ENCODE data around the gene PLEKHG4B. TPM values are rescaled to one million over a fixed set of nuclear protein-coding genes. Genes with fewer than 3 reads are reported as not detected.

The PLEKHG4B gene
- total RNA-seq, 1 experiment from 2014 or later: 0.02 TPM

- Histone ChIP-seq H3K4me2 (ENCODE audit: low read length) (no peak overlapping the region), H3K27me3 (ENCODE audit: insufficient read depth, low read length) (peaks cover 8% of the 10 kb centered on the region; the same call in 1 of the 2 replicates), H4K20me1 (ENCODE audit: insufficient read depth) (no peaks in the 10 kb centered on the region), H3K9me2 (ENCODE audit: insufficient read depth) (no peaks in the 10 kb centered on the region), H3K9ac (ENCODE audit: low read length) (no peak overlapping the region), H3K79me2 (ENCODE audit: insufficient read depth, low read length) (no peaks in the 10 kb centered on the region), H3K4me3 (replicated peaks in 1 of 2; ENCODE audit: low read depth in 1 of 2, low read length in 2 of 2) (no peak overlapping the region), H3K9me3 (ENCODE audit: control insufficient read depth in 1 of 2, insufficient read depth in 1 of 2, low read depth in 1 of 2, low read length in 2 of 2) (no peaks in the 10 kb centered on the region), H3K4me1 (ENCODE audit: control insufficient read depth in 1 of 2, insufficient read depth in 2 of 2, low read length in 2 of 2) (no peaks in the 10 kb centered on the region), H3K36me3 (ENCODE audit: control insufficient read depth in 1 of 2, insufficient read depth in 2 of 2, low read length in 2 of 2) (no peaks in the 10 kb centered on the region), H2AFZ (ENCODE audit: low read depth, low read length, poor library complexity, severe bottlenecking) (no peak overlapping the region), H3K27ac (ENCODE audit: low read depth, low read length) (no peak overlapping the region)
- POLR2A ChIA-PET: no interaction called here
- no peak for TF ChIP-seq EGR1 (IDR thresholded peaks at IDR 0.05; ENCODE audit: low read depth)
- no peak for TF ChIP-seq SP1 (IDR thresholded peaks at IDR 0.05; ENCODE audit: low read depth)
- no peak for TF ChIP-seq CEBPB (IDR thresholded peaks at IDR 0.05; ENCODE audit: low read depth)
- TF ChIP-seq TCF7L2 (IDR thresholded peaks at IDR 0.05; ENCODE audit: borderline replicate concordance, extremely low read depth, insufficient read depth, insufficient read length): no peak
- no peak for TF ChIP-seq POLR2AphosphoS5 (IDR thresholded peaks at IDR 0.05; ENCODE audit: low read depth, low read length)
- TF ChIP-seq FOSL1 (IDR thresholded peaks at IDR 0.05; ENCODE audit: low read depth): no peak
- TF ChIP-seq ZNF274 (IDR thresholded peaks at IDR 0.05; ENCODE audit: low read depth, low read length): no peak
- no peak for TF ChIP-seq SRF (IDR thresholded peaks at IDR 0.05; ENCODE audit: low read depth)
- TF ChIP-seq POLR2A (IDR thresholded peaks at IDR 0.05; ENCODE audit: borderline replicate concordance, extremely low read depth, insufficient read depth, insufficient read length): no peak
- TF ChIP-seq JUND (IDR thresholded peaks at IDR 0.05): no peak
- no peak for TF ChIP-seq ELF1 (IDR thresholded peaks at IDR 0.05; ENCODE audit: borderline replicate concordance, low read depth)
- no peak for TF ChIP-seq EZH2phosphoT487 (IDR thresholded peaks at IDR 0.05; ENCODE audit: borderline replicate concordance)
- TF ChIP-seq REST (IDR thresholded peaks at IDR 0.05; ENCODE audit: low read depth): no peak
- TF ChIP-seq MAX (IDR thresholded peaks at IDR 0.05): no peak
- no peak for TF ChIP-seq CTCF (IDR thresholded peaks at IDR 0.05 in 2 of 3, conservative IDR thresholded peaks at IDR 0.05 in 1 of 3; ENCODE audit: borderline replicate concordance in 1 of 3, insufficient read depth in 1 of 3, low read depth in 2 of 3, low read length in 2 of 3)
- TF ChIP-seq CBX3 (IDR thresholded peaks at IDR 0.05; ENCODE audit: low read depth): no peak
- TF ChIP-seq RAD21 (IDR thresholded peaks at IDR 0.05; ENCODE audit: low read depth): no peak
- no peak for TF ChIP-seq SIN3A (IDR thresholded peaks at IDR 0.05; ENCODE audit: low read depth)
- TF ChIP-seq ZFX (IDR thresholded peaks at IDR 0.05): no peak
- DNase-seq (ENCODE audit: low read depth, low spot score): no peak
- ATAC-seq: no peak
- RAD21 ChIA-PET (ENCODE audit: low non-redundant PET in 1 of 2, low total read pairs in 2 of 2, uncharacterized antibody in 2 of 2, unreplicated experiment in 2 of 2): no interaction called here
- CTCF ChIA-PET: no interaction called here
- no TSS peak for BruUV-seq (replicated peaks)
- intact Hi-C loops (cut with micrococcal nuclease): no loop called here
Observed at GRCh38 chr5:110270-110888, 18.4 kb downstream of the PLEKHG4B start.

All from HCT116 (cell line).